GM23338 (cell line): ENCODE data around the gene DNLZ.

Experiments used
- CREB1 ChIP-seq: fragments of 250-450 bp; sonication (Bioruptor Pico); IDR thresholded peaks from 2 replicates; pipeline ENCODE4 v1.5.0; 2020; ENCODE audit warnings: low read depth, mild to moderate bottlenecking, moderate library complexity
- CTCF ChIP-seq, 2 experiments: fragments of 200-600 bp in 1 of 2; sonication (generic) in 1 of 2; conservative IDR thresholded peaks; 2 replicates each; pipeline versions ENCODE4 v1.5.1 to v1.6.1; 2016 to 2017; ENCODE audit warnings: antibody characterized with exemption in 2 of 2, low read depth in 2 of 2, mild to moderate bottlenecking in 2 of 2, moderate library complexity in 1 of 2
- EZH2 ChIP-seq: fragments of 200-600 bp; sonication (generic); IDR thresholded peaks from one replicate; pipeline ENCODE4 v1.8.0; 2017; ENCODE audit warnings: antibody characterized with exemption, mild to moderate bottlenecking, low read depth; ENCODE audit not compliant: unreplicated experiment
- EZH2phosphoT487 ChIP-seq: fragments of 200-600 bp; sonication (generic); IDR thresholded peaks from one replicate; pipeline ENCODE4 v1.8.1; 2018; ENCODE audit warnings: antibody characterized with exemption; ENCODE audit not compliant: unreplicated experiment
- JUNB ChIP-seq: IDR thresholded peaks from one replicate; pipeline ENCODE4 v1.6.1; 2016; ENCODE audit warnings: antibody characterized with exemption; ENCODE audit not compliant: unreplicated experiment
- POLR2AphosphoS5 ChIP-seq: IDR thresholded peaks from 2 replicates; pipeline ENCODE4 v1.6.1; 2016; ENCODE audit warnings: antibody characterized with exemption, low read depth
- ZNF331 ChIP-seq: fragments of 250-450 bp; sonication (Bioruptor Pico); IDR thresholded peaks from 2 replicates; pipeline ENCODE4 v1.5.0; 2020; ENCODE audit warnings: low read depth, mild to moderate bottlenecking, moderate library complexity
- TF ChIP-seq, protein P1 (sequence below): IDR thresholded peaks from one replicate; pipeline ENCODE4 v1.6.1; 2018; ENCODE audit warnings: antibody characterized with exemption; ENCODE audit not compliant: unreplicated experiment

- no peak for TF ChIP-seq CTCF (conservative IDR thresholded peaks at IDR 0.05; ENCODE audit: low read depth in 2 of 2)
- no peak for TF ChIP-seq POLR2AphosphoS5
- TF ChIP-seq JUNB, result no peak
- no peak for TF ChIP-seq CREB1
- no peak for TF ChIP-seq EZH2
- no peak for TF ChIP-seq EZH2phosphoT487
- TF ChIP-seq, protein P1, sequence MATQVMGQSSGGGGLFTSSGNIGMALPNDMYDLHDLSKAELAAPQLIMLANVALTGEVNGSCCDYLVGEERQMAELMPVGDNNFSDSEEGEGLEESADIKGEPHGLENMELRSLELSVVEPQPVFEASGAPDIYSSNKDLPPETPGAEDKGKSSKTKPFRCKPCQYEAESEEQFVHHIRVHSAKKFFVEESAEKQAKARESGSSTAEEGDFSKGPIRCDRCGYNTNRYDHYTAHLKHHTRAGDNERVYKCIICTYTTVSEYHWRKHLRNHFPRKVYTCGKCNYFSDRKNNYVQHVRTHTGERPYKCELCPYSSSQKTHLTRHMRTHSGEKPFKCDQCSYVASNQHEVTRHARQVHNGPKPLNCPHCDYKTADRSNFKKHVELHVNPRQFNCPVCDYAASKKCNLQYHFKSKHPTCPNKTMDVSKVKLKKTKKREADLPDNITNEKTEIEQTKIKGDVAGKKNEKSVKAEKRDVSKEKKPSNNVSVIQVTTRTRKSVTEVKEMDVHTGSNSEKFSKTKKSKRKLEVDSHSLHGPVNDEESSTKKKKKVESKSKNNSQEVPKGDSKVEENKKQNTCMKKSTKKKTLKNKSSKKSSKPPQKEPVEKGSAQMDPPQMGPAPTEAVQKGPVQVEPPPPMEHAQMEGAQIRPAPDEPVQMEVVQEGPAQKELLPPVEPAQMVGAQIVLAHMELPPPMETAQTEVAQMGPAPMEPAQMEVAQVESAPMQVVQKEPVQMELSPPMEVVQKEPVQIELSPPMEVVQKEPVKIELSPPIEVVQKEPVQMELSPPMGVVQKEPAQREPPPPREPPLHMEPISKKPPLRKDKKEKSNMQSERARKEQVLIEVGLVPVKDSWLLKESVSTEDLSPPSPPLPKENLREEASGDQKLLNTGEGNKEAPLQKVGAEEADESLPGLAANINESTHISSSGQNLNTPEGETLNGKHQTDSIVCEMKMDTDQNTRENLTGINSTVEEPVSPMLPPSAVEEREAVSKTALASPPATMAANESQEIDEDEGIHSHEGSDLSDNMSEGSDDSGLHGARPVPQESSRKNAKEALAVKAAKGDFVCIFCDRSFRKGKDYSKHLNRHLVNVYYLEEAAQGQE, result no peak
- TF ChIP-seq ZNF331 (CRISPR knock-in tag), result no peak
Measured at GRCh38 chr9:136381311-136381710, 17.8 kb upstream of the DNLZ start.
